GM18505 (cell line): ENCODE data around the gene ACSS3.

Experiments
- ATAC-seq: cut with Tn5 transposase; IDR thresholded peaks from one replicate; pipeline ENCODE4 v1.9.1; 2021; ENCODE audit not compliant: unreplicated experiment
- POLR2A ChIP-seq: IDR thresholded peaks from 4 replicates; pipeline ENCODE4 v1.6.1; 2011; ENCODE audit warnings: borderline replicate concordance; ENCODE audit not compliant: insufficient read depth, insufficient read length; ENCODE audit errors: extremely low read depth

The ACSS3 gene

DNA sequence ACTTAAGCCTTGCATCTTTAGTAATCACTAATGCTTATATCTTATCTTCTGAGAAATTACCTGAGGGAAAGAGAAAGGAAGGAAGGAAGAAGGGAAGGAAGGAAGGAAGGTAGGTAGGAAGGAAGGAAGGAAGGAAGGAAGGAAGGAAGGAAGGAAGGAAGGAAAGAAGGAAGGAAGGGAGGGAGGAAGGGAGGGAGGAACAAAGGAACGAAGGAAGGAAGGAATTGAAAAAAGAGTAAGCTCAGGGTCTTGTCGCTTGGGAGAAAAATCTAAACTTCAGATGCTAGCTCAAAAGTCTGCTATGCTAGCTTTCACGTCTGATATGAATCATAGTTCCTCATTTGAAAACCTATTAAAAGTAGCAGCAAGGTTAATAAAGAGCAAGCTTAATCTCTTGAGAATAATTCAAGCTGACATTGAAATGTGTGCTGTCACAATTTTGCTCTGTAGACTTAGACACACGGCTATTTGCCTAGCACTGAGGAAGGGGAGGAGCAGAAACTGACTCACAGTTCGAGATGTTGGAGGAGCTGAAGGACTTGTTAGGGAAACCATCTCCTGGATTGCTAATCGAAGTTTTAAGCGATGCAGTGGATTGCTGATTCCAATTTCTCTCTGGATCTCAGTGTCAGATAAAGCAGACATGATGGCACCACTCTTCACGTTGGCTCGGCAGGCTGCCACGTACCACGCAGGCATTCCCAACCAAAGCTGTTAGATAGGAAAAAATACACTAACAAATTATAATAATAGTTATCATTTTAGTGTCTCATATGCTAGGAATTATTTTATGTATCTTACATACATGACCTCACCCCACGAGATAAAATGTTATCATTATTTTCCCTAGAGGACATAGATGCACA lies 216.7 kb downstream of the ACSS3 start:
- no peak for TF ChIP-seq POLR2A
- no peak for ATAC-seq

- no peak for ATAC-seq
- no peak for TF ChIP-seq POLR2A
Observed at GRCh38 chr12:81295251-81295650, 217.4 kb downstream of the ACSS3 start.

GRCh38 chr12:81296556-81297305 lies 218.9 kb downstream of the ACSS3 start:
- TF ChIP-seq POLR2A, result no peak
- no peak for ATAC-seq

DNA sequence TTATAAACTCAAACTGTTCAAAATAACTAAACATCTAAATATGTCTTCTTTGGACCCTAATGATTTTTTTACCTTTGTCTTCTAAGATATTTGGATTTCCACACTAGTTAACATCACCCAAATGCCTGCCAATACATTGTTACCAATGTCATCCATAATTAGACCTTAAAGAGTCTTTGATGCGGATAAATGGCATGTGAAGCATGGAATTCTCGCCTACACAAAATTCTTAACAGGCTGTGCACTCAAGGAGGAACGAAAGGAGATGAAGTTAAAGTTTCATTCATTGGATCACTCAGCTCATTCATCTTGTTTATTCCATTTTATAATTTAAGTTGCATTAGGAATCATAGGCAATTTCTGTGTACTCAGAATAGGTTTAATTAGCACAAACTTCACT lies 219.7 kb downstream of the ACSS3 start:
- ATAC-seq, result no peak
- TF ChIP-seq POLR2A, result no peak

DNA sequence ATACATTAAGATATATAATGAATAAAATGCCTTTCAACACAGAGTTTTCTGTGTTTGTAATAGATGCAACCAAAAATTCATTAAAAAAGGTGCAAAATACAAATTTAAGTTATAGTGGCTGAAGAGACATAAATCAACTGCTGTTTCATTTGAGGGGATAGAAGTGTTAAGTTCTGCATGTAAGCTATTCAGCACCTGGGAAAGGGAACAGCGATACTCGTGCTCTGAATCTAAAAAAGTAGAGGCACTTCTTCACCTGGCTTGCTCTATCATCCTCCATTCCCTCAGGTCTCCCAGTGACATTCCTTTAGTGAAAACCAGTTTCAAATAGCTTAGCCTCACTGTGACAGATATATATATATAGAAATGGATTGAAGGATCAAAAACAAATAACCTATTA lies 222.6 kb downstream of the ACSS3 start:
- TF ChIP-seq POLR2A, result no peak
- no peak for ATAC-seq

DNA sequence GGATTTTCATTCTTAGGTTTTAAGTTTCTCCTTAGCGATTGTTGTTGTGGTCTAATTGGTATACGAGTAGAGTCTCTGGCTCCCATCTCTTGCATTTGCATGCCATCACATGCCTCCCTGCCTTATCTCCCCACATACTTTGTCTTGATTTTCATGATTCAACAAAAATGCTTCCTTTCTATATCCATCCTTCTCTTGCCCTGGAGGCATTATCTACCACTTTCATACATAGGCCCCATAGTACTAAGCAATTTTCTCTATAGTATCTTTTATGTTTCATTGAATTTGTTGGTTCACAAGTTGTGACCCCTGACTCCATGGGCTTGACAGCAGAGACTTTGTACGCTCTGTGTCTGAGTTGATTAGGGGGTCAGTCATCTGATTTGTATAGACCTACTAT lies 226.1 kb downstream of the ACSS3 start:
- no peak for TF ChIP-seq POLR2A
- ATAC-seq, result no peak
